HUES48 (cell line): ENCODE measurements around the gene CRYBB1.

Source experiments
- H3K27ac ChIP-seq: one replicate; pipeline ENCODE4 v1.7.0; 2013; ENCODE audit warnings: low read depth, low read length, inconsistent platforms
- H3K27me3 ChIP-seq: 2 replicates; pipeline ENCODE4 v1.6.1; 2013; ENCODE audit warnings: mild to moderate bottlenecking, low read length; ENCODE audit not compliant: control insufficient read depth, insufficient read depth
- H3K36me3 ChIP-seq: 2 replicates; pipeline ENCODE4 v1.6.1; 2013; ENCODE audit warnings: low read length; ENCODE audit not compliant: control insufficient read depth, insufficient read depth
- H3K4me1 ChIP-seq: 2 replicates; pipeline ENCODE4 v1.6.1; 2013; ENCODE audit warnings: mild to moderate bottlenecking, low read length; ENCODE audit not compliant: control insufficient read depth, insufficient read depth
- H3K4me3 ChIP-seq: 2 replicates; pipeline ENCODE4 v1.5.1; 2013; ENCODE audit warnings: mild to moderate bottlenecking, low read depth, low read length
- H3K9ac ChIP-seq: 2 replicates; pipeline ENCODE4 v1.6.1; 2013; ENCODE audit warnings: mild to moderate bottlenecking, low read depth, low read length, moderate library complexity
- H3K9me3 ChIP-seq: 2 replicates; pipeline ENCODE4 v1.6.1; 2013; ENCODE audit warnings: low read length; ENCODE audit not compliant: control insufficient read depth, insufficient read depth

CRYBB1 gene

GRCh38 chr22:26635117-26635516 is 17.3 kb upstream of the CRYBB1 start:
- H3K4me3 ChIP-seq = no peak overlapping the region
- no peaks in the 10 kb centered on the region for H3K36me3 ChIP-seq
- no peaks in the 10 kb centered on the region for H3K27me3 ChIP-seq
- H3K9ac ChIP-seq = no peak overlapping the region
- H3K4me1 ChIP-seq = peaks cover 3% of the 10 kb centered on the region; the same call in 1 of the 2 replicates
- no peak overlapping the region for H3K27ac ChIP-seq
- H3K9me3 ChIP-seq = no peaks in the 10 kb centered on the region

- Histone ChIP-seq H3K27ac (no peak overlapping the region), H3K4me3 (no peak overlapping the region)
These were observed 16.4 kb upstream of the CRYBB1 start for GRCh38 chr22:26634189-26634588.

GRCh38 chr22:26632422-26633155 is 14.8 kb upstream of the CRYBB1 start:
- Histone ChIP-seq H3K36me3 (no peaks in the 10 kb centered on the region), H3K9me3 (no peaks in the 10 kb centered on the region), H3K27me3 (no peaks in the 10 kb centered on the region), H3K27ac (no peak overlapping the region), H3K4me3 (no peak overlapping the region), H3K4me1 (peaks cover 3% of the 10 kb centered on the region; the same call in 1 of the 2 replicates), H3K9ac (no peak overlapping the region)

More at GRCh38 chr22:26634189-26634588, 16.4 kb upstream of the CRYBB1 start:
- Histone ChIP-seq H3K36me3 (no peaks in the 10 kb centered on the region), H3K4me1 (peaks cover 3% of the 10 kb centered on the region; the same call in 1 of the 2 replicates), H3K27me3 (no peaks in the 10 kb centered on the region), H3K9me3 (no peaks in the 10 kb centered on the region), H3K9ac (no peak overlapping the region)

- no peak overlapping the region for H3K9ac ChIP-seq
- peaks cover 3% of the 10 kb centered on the region; the same call in 1 of the 2 replicates for H3K4me1 ChIP-seq
- H3K4me3 ChIP-seq = no peak overlapping the region
- no peak overlapping the region for H3K27ac ChIP-seq
- H3K27me3 ChIP-seq = no peaks in the 10 kb centered on the region
- no peaks in the 10 kb centered on the region for H3K36me3 ChIP-seq
- H3K9me3 ChIP-seq = no peaks in the 10 kb centered on the region
These were observed 13.5 kb upstream of the CRYBB1 start for GRCh38 chr22:26631282-26631681.

GRCh38 chr22:26629988-26630761 is 12.3 kb upstream of the CRYBB1 start:
- H3K9ac ChIP-seq = no peak overlapping the region
- no peaks in the 10 kb centered on the region for H3K27me3 ChIP-seq
- peaks cover 3% of the 10 kb centered on the region; the same call in 1 of the 2 replicates for H3K4me1 ChIP-seq
- no peaks in the 10 kb centered on the region for H3K9me3 ChIP-seq
- no peaks in the 10 kb centered on the region for H3K36me3 ChIP-seq
- H3K27ac ChIP-seq = no peak overlapping the region
- no peak overlapping the region for H3K4me3 ChIP-seq

- no peaks in the 10 kb centered on the region for H3K36me3 ChIP-seq
- H3K9me3 ChIP-seq = no peaks in the 10 kb centered on the region
- H3K27me3 ChIP-seq = no peaks in the 10 kb centered on the region
- H3K4me1 ChIP-seq = no peaks in the 10 kb centered on the region
- H3K9ac ChIP-seq = no peak overlapping the region
- H3K4me3 ChIP-seq = no peak overlapping the region
- no peak overlapping the region for H3K27ac ChIP-seq
These were observed 7.0 kb upstream of the CRYBB1 start for GRCh38 chr22:26624803-26625202.

- no peaks in the 10 kb centered on the region for H3K36me3 ChIP-seq
- H3K4me3 ChIP-seq = no peak overlapping the region
- H3K27ac ChIP-seq = no peak overlapping the region
- H3K4me1 ChIP-seq = no peaks in the 10 kb centered on the region
- no peaks in the 10 kb centered on the region for H3K27me3 ChIP-seq
- no peaks in the 10 kb centered on the region for H3K9me3 ChIP-seq
- no peak overlapping the region for H3K9ac ChIP-seq
These were observed 6.2 kb upstream of the CRYBB1 start for GRCh38 chr22:26623984-26624383.

GRCh38 chr22:26621663-26622062 is 3.8 kb upstream of the CRYBB1 start, which contains the start of gene CRYBA4:
TSS of gene CRYBA4 (plus strand) at chr22:26621963. CDS start at chr22:26622597, 634 bp downstream.
- H3K27ac ChIP-seq = no peak within 1 kb of the TSS
- H3K27me3 ChIP-seq = no peaks in the 10 kb centered on the region
- no peaks in the 10 kb centered on the region for H3K36me3 ChIP-seq
- no peaks in the 10 kb centered on the region for H3K9me3 ChIP-seq
- H3K4me3 ChIP-seq = no peak within 1 kb of the TSS
- H3K4me1 ChIP-seq = peaks cover 15% of the 10 kb centered on the region
- no peak within 1 kb of the TSS for H3K9ac ChIP-seq

GRCh38 chr22:26620197-26620596 is 2.4 kb upstream of the CRYBB1 start:
- H3K4me1 ChIP-seq = peaks cover 27% of the 10 kb centered on the region
- no peaks in the 10 kb centered on the region for H3K36me3 ChIP-seq
- H3K9ac ChIP-seq = no peak overlapping the region
- H3K4me3 ChIP-seq = no peak overlapping the region
- no peak overlapping the region for H3K27ac ChIP-seq
- no peaks in the 10 kb centered on the region for H3K9me3 ChIP-seq
- peaks cover 8% of the 10 kb centered on the region for H3K27me3 ChIP-seq

GRCh38 chr22:26619510-26619909 is 1.7 kb upstream of the CRYBB1 start:
- Histone ChIP-seq H3K9ac (no peak overlapping the region), H3K27ac (no peak overlapping the region), H3K36me3 (no peaks in the 10 kb centered on the region), H3K4me1 (peaks cover 33% of the 10 kb centered on the region), H3K4me3 (no peak overlapping the region), H3K9me3 (no peaks in the 10 kb centered on the region), H3K27me3 (peaks cover 15% of the 10 kb centered on the region)

GRCh38 chr22:26618455-26618854 is 628 bp upstream of the CRYBB1 start:
- Histone ChIP-seq H3K27ac (no peak overlapping the region), H3K27me3 (peaks cover 19% of the 10 kb centered on the region), H3K36me3 (no peaks in the 10 kb centered on the region), H3K9ac (no peak overlapping the region), H3K4me3 (no peak overlapping the region), H3K9me3 (no peaks in the 10 kb centered on the region), H3K4me1 (peaks cover 38% of the 10 kb centered on the region)
